H1 (cell line): Measurements from ENCODE around the gene GALC. TPM values are rescaled to one million over a fixed set of nuclear protein-coding genes. Genes with fewer than 3 reads are reported as not detected.

Experiments
- CHD7 ChIP-seq: fragments of 300-600 bp; sonication (generic); IDR thresholded peaks from 2 replicates; pipeline ENCODE4 v1.7.1; 2012; ENCODE audit warnings: low read length, moderate library complexity, mild to moderate bottlenecking, inconsistent platforms; ENCODE audit not compliant: insufficient replicate concordance
- SAP30 ChIP-seq: fragments of 300-600 bp; sonication (generic); IDR thresholded peaks from 2 replicates; pipeline ENCODE4 v1.7.1; 2012; ENCODE audit warnings: low read length, moderate library complexity, mild to moderate bottlenecking, inconsistent platforms; ENCODE audit not compliant: insufficient read depth, insufficient replicate concordance
- TEAD4 ChIP-seq: IDR thresholded peaks from 2 replicates; pipeline ENCODE4 v1.6.1; 2012; ENCODE audit warnings: low read depth, low read length, inconsistent platforms, mixed read lengths
- polyA plus RNA-seq, 7 experiments: library from polyadenylated mRNA; depleted of rRNA in 3 of 7; stranded (reverse) in 5 of 7; unstranded in 2 of 7; fragments of >200 nt in 5 of 7; fragments of 200-250 nt in 2 of 7; gene quantifications; 1 replicate in 5 of 7; 2 replicates in 1 of 7; 4 replicates in 1 of 7; pipeline versions ENCODE4 v1.2.1 to v1.2.3, GENCODE V29; 2011 to 2013; ENCODE audit warnings: missing spikeins in 2 of 7, mixed read lengths in 2 of 7
- total RNA-seq: library from RNA; stranded (reverse); fragmentation: NEBNext Ultra II Directional; extraction: Animal tissue kit (Norgen Biotek cat#: 25700); gene quantifications from 2 replicates; pipeline ENCODE4 v1.2.1, GENCODE V29; 2021

The GALC gene
- total and polyA plus RNA-seq, 2 of the 8 experiments (the other 6 are each of a cell fraction or from before 2014, with no cell fraction given): 6.1 to 12.3 TPM

DNA sequence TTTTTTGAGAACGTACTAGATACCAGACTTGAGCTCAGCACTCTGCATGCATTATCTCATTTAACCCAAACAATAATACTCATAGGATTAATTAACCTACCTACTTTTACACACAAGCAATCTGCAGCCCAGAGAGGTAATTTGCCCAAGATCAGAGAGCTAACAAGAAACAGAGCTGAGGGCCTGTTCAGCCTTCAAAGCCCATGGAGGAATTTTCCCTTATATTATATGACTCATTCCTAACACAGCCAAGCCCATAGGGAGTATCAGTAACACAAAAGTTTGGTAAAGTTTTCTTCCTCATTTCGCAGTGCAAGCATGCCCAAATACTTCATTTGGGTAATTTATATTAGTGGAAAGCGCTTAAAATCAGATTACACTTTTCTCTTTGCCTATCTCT lies 94.7 kb downstream of the GALC start (continued):
- no peak for TF ChIP-seq CHD7
- TF ChIP-seq TEAD4: no peak
- TF ChIP-seq SAP30: no peak
- TF ChIP-seq, all 59 proteins: peak for 0
